HG03135 (cell line): ENCODE results near the gene PADI4.
"Not testable (repeated sequence)": the region's sequence is repeated elsewhere in the genome, so short reads cannot be mapped to it uniquely, and the experiment has no call there.

Experiments used
- ATAC-seq: cut with Tn5 transposase; IDR thresholded peaks from one replicate; pipeline ENCODE4 v1.9.1; 2021; ENCODE audit warnings: mild to moderate bottlenecking, moderate library complexity; ENCODE audit not compliant: unreplicated experiment

PADI4 gene

GRCh38 chr1:17310068-17310640 lies 2.2 kb downstream of the PADI4 start:
- no peak for ATAC-seq

GRCh38 chr1:17313530-17314309 lies 5.7 kb downstream of the PADI4 start:
- no peak for ATAC-seq

- no peak for ATAC-seq
Observed at GRCh38 chr1:17314491-17314971, 6.5 kb downstream of the PADI4 start.

- no peak for ATAC-seq
Observed at GRCh38 chr1:17315542-17316130, 7.6 kb downstream of the PADI4 start.

- no peak for ATAC-seq
Observed at GRCh38 chr1:17316704-17317103, 8.7 kb downstream of the PADI4 start.

GRCh38 chr1:17318262-17318661 lies 10.3 kb downstream of the PADI4 start:
- ATAC-seq: no peak

GRCh38 chr1:17319561-17320350 lies 11.8 kb downstream of the PADI4 start:
- no peak for ATAC-seq

GRCh38 chr1:17321857-17322390 lies 13.9 kb downstream of the PADI4 start:
- not testable (repeated sequence) for ATAC-seq

GRCh38 chr1:17328855-17329254 lies 20.9 kb downstream of the PADI4 start:
- ATAC-seq: no peak

- ATAC-seq: no peak
Observed at GRCh38 chr1:17329610-17330009, 21.6 kb downstream of the PADI4 start.

- ATAC-seq: no peak
Observed at GRCh38 chr1:17330856-17331255, 22.9 kb downstream of the PADI4 start.

GRCh38 chr1:17333081-17333480 lies 25.1 kb downstream of the PADI4 start:
- no peak for ATAC-seq

GRCh38 chr1:17335821-17336710 lies 28.1 kb downstream of the PADI4 start:
- ATAC-seq: no peak

GRCh38 chr1:17338706-17339493 lies 30.9 kb downstream of the PADI4 start:
- no peak for ATAC-seq

GRCh38 chr1:17339521-17339920 lies 31.5 kb downstream of the PADI4 start:
- ATAC-seq: no peak

GRCh38 chr1:17340358-17340757 lies 32.4 kb downstream of the PADI4 start:
- ATAC-seq: no peak

GRCh38 chr1:17342014-17342441 lies 34.0 kb downstream of the PADI4 start:
- ATAC-seq: no peak

- not testable (repeated sequence) for ATAC-seq
Observed at GRCh38 chr1:17345506-17345905, 37.5 kb downstream of the PADI4 start.
